Measurements from ENCODE around the gene GFM1. TPM values are rescaled to one million over a fixed set of nuclear protein-coding genes. Genes with fewer than 3 reads are reported as not detected.

Gene GFM1
- 50.3 and 58.0 TPM in 2 replicates for total RNA-seq (2014; rRNA removed; shearing (Covaris generic))

GRCh38 chr3:158644345-158644908 lies at the start of gene GFM1:
Gene GFM1, plus strand, starts transcription at chr3:158644527. Its CDS starts 108 bp downstream, at chr3:158644635.
- DNase-seq (ENCODE audit: low spot score), result peak; percentile 99

GRCh38 chr3:158600787-158601186 lies 43.5 kb upstream of the GFM1 start:
- DNase-seq (ENCODE audit: low spot score), result no peak

GRCh38 chr3:158602227-158602626 lies 42.1 kb upstream of the GFM1 start:
- no peak for DNase-seq (ENCODE audit: low spot score)

- DNase-seq (ENCODE audit: low spot score), result no peak
Observed at GRCh38 chr3:158617982-158618875, 26.1 kb upstream of the GFM1 start.

- DNase-seq (ENCODE audit: low spot score), result no peak
Observed at GRCh38 chr3:158625881-158626280, 18.4 kb upstream of the GFM1 start.

GRCh38 chr3:158631981-158632380 lies 12.3 kb upstream of the GFM1 start:
- DNase-seq (ENCODE audit: low spot score), result no peak

- no peak for DNase-seq (ENCODE audit: low spot score)
Observed at GRCh38 chr3:158640646-158641045, 3.7 kb upstream of the GFM1 start.

- DNase-seq (ENCODE audit: low spot score), result no peak
Observed at GRCh38 chr3:158642005-158642404, 2.3 kb upstream of the GFM1 start.

- no peak for DNase-seq (ENCODE audit: low spot score)
Observed at GRCh38 chr3:158642474-158643210, 1.7 kb upstream of the GFM1 start.

- no peak for DNase-seq (ENCODE audit: low spot score)
Observed at GRCh38 chr3:158649791-158650190, 5.5 kb downstream of the GFM1 start.

GRCh38 chr3:158651192-158651591 lies 6.9 kb downstream of the GFM1 start:
- DNase-seq (ENCODE audit: low spot score), result no peak

- DNase-seq (ENCODE audit: low spot score), result no peak
Observed at GRCh38 chr3:158652463-158652862, 8.1 kb downstream of the GFM1 start.

GRCh38 chr3:158658889-158659288 lies 14.6 kb downstream of the GFM1 start:
- no peak for DNase-seq (ENCODE audit: low spot score)

GRCh38 chr3:158659454-158660237 lies 15.3 kb downstream of the GFM1 start:
- peak; percentile 83 for DNase-seq (ENCODE audit: low spot score)

GRCh38 chr3:158660711-158661110 lies 16.4 kb downstream of the GFM1 start:
- DNase-seq (ENCODE audit: low spot score), result no peak

- no peak for DNase-seq (ENCODE audit: low spot score)
Observed at GRCh38 chr3:158663246-158663645, 18.9 kb downstream of the GFM1 start.

- DNase-seq (ENCODE audit: low spot score), result no peak
Observed at GRCh38 chr3:158663832-158664231, 19.5 kb downstream of the GFM1 start.

GRCh38 chr3:158666416-158666815 lies 22.1 kb downstream of the GFM1 start:
- DNase-seq (ENCODE audit: low spot score), result no peak

- DNase-seq (ENCODE audit: low spot score), result no peak
Observed at GRCh38 chr3:158668506-158668905, 24.2 kb downstream of the GFM1 start.

GRCh38 chr3:158671821-158672214 lies 27.5 kb downstream of the GFM1 start:
- no peak for DNase-seq (ENCODE audit: low spot score)

Measured in H4 (cell line).